GM21515 (cell line): ENCODE measurements around the gene NANOS1.
"Not testable (repeated sequence)": the region's sequence is repeated elsewhere in the genome, so short reads cannot be mapped to it uniquely, and the experiment has no call there.

Experiments
- ATAC-seq: cut with Tn5 transposase; IDR thresholded peaks from one replicate; pipeline ENCODE4 v1.9.1; 2021; ENCODE audit not compliant: unreplicated experiment

The NANOS1 gene

DNA sequence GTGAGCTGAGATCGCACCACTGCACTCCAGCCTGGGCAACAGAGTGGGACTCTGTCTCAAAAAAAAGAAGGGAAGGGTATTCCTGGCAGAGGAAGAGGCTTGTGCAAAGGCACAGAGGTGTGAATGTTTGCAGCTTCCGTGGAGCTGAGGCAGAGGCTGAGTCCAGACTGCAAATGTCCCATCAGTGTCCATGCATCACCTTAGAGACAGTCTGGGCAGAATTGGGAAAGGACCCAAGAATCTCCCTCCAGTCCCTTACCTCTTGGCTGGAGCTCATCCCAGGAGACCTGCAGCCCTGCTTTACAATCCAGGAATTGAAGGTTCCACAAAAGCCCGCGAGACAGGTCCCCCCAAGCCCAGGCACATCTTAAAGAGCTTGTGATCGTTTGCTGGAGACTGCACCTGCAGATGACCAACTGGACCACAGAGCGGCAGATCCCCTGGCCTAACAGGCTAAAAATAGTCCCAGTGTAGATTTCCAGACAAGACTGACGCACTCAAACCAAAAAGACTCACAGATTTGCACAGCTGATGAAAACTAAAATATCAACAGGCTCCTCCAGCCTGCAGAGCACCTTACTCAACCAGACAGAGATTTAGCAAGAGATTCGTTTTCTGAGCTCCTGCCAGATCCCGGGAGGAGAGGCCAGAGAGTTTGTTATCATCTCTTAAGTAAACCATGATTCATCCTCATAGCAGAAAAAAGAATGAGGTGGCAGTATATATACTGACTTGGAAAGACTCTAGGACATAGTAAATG is 22.9 kb upstream of the NANOS1 start:
- ATAC-seq = no peak

DNA sequence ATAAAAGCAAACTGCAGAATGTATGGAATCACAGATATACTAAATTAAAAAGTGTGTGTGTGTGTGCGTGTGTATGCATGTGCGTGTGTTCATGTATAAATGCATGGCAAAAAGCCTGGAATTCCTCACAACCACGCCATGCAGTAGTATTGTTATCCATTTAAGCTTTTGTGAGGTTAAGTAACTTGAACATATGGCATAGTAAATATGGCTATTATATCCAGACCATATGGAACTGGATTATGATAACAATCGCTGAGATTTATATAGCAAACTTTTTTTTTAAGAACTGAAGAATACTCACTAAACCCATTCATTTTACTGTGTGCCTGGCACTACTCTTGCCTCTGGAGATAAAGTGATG is 22.3 kb upstream of the NANOS1 start:
- ATAC-seq = no peak

DNA sequence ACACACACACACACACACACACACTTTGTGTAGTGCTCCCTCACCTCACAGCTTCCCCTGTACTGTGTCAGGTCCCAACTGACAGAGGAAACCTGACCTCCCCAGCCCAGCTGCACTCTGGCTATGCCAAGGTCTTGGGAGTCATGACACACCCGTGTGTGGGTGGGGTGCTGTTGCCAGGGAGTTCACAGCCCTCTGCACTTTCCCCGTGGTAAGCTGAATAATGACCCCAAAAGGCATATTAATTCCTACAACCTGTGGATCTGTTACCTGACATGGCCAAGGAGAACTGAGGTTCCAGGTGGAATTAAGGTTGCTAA is 8.9 kb upstream of the NANOS1 start:
- ATAC-seq = no peak

DNA sequence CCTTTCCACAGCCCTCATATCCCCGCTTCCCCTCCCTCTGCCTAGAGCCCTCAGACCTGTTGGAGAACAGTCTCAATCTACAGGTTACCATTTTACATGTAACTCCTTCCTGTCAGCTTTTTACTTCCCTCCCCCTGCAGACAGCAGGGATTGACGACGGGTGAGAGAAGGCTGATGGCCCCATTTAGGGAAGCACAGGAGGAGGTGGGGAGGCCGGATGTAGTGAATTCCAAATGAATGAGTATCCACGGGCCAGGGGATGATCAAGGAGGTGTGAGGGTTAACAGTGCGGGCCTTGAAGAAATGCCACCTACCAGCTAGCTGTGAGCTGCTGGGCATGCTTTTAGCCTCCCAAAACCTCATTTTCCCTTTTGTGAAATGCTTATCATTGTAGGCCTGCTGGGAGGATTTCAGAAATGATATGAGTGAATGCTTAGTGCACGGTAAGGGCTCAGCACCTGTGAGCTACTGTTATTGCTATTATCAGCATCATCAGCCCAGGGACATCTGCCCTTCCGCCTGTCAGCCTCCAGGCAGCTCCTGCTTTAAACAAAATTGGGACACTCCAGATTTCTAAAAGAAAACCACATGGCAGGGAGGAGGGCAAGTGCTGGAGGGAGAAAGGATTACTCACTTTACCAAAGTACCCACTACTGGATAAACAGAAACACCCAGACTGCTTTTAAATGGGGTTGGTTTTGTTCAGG is 6.5 kb upstream of the NANOS1 start:
- ATAC-seq = no peak

DNA sequence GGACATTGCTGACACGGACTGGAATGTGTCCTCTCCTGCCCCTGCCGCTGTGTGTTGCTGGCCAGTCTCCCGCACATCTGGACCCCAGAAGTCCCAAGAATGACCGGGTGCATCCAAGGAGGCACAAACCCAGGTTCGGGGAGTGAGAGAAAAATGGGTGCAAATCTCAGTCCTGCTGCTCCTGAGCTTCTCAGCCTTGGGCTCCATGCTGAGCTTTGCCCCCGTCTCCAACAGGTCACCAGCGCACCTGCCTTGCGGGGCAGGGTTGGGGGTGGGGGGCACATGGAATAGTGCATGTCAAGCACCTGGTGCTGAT is 6.0 kb upstream of the NANOS1 start:
- ATAC-seq = no peak

DNA sequence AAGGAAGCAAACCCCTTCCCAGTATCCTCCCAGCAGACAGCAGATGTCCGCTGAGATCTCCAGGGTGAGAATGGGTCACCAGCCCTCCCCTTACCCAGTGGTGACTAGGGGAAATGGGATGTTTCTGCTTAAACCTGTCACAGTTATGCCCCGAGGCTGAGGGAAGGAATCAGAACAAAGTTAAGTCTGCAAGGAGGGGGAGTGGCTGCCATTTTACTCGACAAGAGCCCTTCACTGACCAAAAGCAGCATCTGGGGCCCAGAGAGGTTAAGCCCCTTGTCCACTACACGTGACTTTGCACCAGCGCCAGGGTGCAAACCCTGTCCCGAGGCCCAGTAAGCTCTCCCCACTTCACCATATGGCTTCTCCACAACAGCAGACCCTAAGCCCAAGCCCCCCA is 4.6 kb upstream of the NANOS1 start:
- no peak for ATAC-seq

DNA sequence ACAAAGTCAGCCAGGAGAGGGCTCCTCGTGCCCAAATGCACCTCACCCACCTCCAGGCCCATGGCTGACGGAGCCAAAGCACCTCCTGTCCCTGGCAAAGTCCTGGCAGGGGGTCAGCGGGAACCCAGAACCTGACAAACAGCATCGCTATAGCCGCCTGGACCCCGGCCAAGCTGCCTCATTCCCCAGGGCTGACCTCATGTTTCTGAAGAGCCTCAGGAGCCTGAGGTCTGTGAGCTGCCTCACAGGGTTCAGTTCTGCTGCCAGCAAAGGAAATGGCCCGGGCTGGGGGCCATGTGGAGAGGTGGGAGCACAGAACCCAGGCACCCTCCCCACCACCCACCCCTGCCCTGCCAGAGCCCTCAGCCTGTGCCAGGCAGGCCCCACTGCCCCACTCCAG is 4.2 kb upstream of the NANOS1 start:
- no peak for ATAC-seq

DNA sequence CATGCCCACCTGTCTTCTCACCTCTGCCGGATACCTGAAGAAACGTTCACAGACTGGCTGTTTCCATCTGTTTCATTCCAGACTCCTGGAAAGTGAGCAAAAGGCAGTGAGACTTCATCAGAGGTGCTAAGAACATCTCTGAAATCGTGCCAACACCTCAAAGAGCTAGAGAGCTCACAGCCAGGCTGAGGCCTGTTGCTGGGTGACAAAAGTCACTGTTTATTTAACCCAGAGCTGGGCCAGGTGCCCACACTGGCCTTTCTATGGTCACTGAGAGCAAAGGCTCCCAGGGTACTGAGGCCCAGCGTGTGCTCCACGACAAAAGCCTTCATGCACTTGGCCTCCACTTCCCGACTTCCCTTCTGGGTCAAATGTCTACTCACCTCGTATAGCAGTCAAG is 3.7 kb upstream of the NANOS1 start:
- ATAC-seq = no peak

DNA sequence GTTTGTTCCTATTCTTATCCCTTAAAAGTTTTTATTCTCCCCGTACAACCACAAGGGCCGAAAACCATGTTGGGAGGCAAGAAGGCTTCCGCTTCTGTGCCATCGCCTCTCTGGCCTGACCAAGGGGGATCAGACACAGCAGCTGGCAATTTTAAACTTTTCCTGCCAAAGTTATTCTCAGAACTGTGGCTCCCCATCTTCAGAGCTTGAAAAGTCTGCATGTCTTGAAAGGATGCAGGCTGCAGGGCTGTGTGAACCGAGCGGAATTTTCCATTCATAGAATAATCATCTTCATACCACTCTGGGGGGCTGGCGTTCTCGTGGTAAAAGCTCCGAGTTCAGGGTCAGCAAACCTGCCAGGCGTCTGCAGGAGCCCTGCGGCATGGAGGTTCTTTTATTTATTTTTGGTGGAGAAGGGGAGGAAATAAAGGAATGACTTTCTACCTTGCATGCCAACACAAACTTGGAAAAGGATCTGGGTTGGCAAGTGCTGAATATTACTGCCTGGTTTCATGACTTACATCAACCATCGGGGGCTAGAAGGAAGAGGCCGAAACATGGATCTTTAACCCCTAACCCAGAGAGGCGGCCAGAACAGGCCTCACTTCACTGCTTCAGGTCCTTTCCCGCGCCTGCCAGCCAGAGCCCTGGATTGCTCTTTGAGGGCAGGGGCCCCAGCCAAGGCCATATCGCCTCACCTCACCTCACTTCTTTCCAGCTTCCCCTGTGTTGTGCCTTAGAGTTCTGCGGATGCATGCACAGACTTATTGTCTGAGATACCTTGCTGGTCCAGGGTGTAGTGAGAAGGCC is 3.0 kb upstream of the NANOS1 start:
- no peak for ATAC-seq

DNA sequence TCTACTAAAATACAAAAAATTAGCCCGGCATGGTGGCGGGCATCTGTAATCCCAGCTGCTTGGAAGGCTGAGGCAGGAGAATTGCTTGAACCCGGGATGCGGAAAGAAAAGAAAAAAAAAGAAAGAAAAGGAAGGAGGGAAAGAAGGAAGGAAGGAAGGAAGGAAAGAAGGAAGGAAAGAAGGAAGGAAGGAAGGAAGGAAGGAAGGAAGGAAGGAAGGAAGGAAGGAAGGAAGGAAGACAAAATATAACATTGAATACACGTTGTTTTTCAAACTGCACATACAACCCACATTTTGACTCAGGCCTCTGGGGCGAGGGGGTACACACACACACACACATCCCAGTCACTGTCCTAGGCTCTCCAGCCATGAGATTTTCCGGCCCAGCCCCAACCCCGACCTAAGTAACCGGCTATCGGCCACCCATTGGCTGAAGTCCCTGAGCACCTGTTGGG is 1.0 kb upstream of the NANOS1 start:
- ATAC-seq = not testable (repeated sequence)

DNA sequence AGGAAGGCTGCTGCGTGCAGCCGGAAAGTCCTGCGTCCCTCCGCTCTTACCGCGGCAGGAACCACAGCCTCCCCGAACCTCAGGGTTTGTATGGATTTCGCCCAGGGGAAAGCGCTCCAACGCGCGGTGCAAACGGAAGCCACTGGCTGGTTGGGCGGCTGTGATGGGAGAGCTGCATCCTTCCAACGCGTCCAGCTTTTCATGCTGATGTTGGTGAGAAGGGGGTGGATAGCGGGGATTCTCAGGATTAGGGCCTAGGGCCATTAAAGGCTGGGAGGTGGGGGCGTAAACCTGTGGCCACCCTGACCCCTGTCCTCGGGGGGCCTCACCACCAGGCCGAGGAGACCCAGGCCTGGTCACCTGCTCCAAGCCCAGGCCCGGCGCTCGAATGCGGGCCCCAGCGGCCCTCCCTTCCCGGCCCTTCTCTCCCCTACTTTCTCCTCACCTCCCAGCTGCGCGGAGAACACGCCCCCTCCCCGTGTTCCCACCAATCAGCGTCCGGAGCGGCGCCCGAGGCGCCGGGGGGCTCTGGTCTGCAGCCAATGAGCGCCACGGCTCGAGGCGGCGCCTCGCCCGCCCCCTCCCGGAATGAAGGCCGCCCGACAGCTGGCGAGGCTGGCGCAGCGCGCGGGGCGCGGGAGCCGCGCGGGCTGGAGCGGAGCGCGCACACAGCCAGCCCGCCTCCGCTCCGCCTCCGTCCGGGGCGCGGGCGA is 458 bp upstream of the NANOS1 start:
- peak; percentile 58 for ATAC-seq

DNA sequence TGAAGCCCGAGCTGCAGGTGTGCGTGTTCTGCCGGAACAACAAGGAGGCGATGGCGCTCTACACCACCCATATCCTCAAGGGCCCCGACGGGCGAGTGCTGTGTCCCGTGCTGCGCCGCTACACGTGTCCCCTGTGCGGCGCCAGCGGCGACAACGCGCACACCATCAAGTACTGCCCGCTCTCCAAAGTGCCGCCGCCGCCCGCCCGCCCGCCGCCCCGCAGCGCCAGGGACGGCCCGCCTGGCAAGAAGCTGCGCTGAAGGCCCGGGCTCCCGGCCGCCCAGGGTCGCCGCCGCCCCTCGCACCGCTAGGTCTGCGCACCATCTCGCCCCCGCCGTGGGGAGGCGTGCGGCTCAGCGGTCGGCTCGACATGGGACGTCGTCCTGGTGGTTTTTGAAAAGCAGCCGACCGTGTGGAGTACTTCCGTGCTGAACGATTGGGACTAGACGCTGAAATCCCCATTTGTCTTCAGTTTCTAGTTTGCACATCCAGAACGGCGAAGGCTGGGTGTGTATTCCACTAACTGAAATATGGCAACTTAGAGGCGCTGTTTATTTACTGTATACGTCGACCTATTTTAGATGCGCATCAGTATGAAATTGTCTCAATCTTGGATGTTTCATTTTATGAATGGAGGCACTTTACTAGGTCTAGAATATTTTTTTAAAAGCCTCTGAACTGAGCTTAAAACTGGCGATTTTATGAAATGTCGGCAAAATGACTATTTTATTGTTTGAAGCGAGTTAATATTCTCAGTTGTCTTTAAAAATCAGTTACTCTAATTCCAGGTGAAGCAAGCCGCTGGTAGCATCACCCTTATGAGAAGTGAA is 1.1 kb downstream of the NANOS1 start:
- ATAC-seq = peak; percentile 55

DNA sequence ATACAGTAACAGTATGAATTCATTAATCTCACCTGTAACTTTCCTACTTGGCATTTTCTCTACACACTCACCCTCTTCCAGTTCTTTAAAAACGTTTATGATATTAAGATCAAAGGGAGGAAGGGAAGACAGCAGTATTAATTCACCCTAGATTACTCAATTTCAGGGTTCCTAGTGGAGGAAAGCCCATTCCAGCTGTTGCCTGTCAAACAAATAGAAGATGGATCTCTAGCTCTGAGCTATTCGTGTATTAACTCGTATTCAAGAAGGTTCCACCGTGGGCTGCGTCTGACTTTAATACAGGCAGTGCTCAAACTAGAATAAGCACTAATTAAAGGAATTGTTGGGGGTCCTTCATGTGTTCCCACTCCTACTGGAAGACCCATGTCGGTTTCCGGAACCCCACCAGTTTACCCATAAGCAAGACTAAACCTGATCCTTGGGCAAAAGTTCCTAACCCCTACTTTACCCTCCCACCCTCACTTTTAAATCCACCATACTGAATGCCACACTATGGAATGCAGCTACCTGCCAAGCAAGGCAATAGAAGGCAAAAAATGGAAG is 2.1 kb downstream of the NANOS1 start:
- ATAC-seq = no peak

DNA sequence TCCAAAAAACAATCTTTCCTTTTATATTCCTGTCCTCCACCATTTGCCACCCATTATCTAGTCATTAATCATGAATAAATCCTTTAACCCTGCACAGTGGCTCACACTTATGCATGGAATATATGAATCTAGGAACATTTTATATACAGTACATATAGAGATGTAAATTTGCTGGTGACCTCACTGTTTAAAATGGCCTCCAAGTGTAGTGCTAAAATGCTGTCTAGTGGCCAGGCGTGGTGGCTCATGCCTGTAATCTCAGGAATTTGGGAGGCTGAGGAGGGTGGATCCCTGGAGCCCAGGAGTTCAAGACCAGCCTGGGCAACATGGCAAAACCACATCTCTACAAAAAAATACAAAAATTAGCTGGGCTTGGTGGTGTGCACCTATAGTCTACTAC is 9.6 kb downstream of the NANOS1 start:
- ATAC-seq = no peak

DNA sequence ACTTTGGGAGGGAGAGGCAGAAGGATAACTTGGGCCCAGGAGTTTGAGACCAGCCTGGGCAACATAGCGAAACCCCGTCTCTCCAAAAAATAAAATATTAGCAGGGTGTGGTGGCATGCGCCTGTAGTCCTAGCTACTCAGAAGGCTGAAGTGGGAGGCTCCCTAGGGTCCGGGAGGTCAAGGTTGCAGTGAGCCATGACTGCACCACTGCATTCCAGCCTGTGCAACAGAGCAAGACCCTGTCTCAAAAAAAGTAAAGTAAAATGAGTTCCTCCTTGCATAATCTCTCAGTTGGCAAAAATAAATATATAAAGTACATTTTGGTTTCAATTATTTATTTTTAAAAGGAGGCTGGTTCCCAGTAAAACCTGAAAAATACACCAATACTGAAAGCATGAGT is 11.8 kb downstream of the NANOS1 start:
- ATAC-seq = no peak

DNA sequence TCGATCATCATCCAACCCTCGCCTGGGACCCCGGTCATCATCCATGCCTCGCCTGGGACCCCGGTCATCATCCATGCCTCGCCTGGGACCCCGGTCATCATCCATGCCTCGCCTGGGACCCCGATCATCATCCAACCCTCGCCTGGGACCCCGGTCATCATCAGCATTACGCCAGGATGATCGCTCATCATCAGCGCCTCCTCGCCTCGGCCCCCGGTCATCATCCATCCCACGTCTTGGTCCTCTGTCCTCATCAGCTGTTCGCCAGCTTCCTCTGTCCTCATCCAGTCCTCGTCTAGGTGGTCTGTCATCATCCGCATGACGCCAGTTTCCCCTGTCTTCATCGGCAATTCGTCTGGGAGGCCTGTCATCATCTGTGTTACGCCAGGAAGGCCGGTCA is 12.7 kb downstream of the NANOS1 start:
- no peak for ATAC-seq

DNA sequence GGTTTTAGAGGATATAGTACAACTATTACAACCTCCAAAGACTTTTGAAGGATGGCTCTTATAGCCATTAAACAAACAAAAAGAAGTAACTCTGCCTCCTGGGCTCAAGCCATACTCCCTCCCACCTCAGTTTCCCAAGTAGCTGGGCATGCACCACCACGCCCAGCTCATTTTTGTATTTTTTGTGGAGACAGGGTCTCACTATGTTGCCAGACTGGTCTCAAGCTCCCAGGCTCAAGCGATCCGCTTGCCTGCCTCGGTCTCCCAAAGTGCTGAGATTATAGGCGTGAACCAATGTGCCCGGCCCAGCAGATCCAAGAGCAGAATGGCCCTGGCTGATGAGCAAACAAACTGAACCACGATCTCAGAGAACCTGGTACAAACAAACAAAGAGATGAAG is 16.0 kb downstream of the NANOS1 start:
- no peak for ATAC-seq

DNA sequence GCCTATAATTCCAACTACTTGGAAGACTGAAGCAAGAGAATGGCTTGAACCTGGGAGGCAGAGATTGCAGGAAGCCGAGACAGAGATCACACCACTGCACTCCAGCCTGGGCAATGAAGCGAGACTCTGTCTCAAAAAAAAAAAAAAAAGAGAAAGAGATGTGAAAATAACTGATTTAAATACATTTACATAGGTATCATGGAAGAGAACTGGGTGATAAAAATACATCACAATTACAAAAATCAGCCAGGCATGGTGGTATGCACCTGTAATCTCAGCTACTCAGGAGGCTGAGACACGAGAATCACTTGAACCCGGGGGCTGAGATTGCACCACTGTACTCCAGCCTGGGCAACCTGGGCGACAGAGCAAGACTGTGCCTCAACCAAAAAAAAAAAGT is 19.8 kb downstream of the NANOS1 start:
- no peak for ATAC-seq

DNA sequence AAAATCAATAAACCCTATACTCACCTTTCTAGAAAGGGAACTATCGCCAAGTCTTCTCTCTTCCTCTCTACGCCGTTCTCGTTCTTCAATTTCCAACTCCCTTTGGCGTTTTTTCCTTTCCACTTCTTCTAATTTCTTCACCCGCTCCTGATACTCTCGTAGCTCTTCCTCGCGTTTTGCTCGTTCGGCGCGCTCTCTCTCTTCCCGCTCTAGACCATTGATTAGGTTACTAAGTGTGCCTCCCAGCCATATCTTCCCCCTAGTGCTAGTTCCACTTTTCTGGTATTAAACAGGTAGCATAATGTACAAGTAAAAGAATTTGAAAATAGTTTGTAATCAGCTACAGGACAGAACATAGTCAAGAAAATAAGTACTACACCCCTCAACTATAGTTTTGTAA is 20.3 kb downstream of the NANOS1 start:
- ATAC-seq = no peak

DNA sequence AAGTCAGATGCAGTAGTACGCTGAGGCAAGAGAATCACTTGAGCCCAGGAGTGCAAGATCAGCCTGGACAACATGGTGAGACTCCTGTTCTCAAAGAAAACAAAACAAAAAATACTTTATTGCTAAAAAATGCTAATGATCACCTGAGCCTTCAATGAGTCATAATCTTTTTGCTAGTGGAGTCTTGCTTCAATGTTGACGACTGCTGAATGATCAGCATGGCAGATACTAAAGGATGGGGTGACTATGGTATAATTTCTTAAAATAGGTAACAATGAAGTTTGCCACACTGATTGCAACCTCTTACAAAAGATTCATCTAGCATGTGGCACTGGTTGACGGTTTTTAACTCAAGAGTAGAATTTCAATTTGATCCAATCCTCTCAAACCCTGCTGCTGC is 22.3 kb downstream of the NANOS1 start:
- ATAC-seq = no peak
